GM12878 (cell line): ENCODE measurements around the gene SPATA46.

Experiments
- EZH2 ChIP-seq: IDR thresholded peaks from 2 replicates; pipeline ENCODE4 v1.6.1; 2012; ENCODE audit warnings: low read depth, mild to moderate bottlenecking, control low read depth, inconsistent platforms, low read length, borderline replicate concordance; ENCODE audit not compliant: control insufficient read depth
- KAT2A ChIP-seq: conservative IDR thresholded peaks from 2 replicates; pipeline ENCODE4 v1.6.1; 2011; ENCODE audit warnings: low read depth, low read length; ENCODE audit not compliant: control insufficient read depth
- KDM1A ChIP-seq: fragments of 200-600 bp; sonication (generic); IDR thresholded peaks from 2 replicates; pipeline ENCODE4 v1.6.1; 2016; ENCODE audit warnings: borderline replicate concordance
- NFIC ChIP-seq: IDR thresholded peaks from 2 replicates; pipeline ENCODE4 v1.6.1; 2012; ENCODE audit warnings: low read depth, mild to moderate bottlenecking, inconsistent platforms, low read length, moderate library complexity
- POLR2A ChIP-seq: IDR thresholded peaks from 2 replicates; pipeline ENCODE4 v1.6.1; 2011; ENCODE audit warnings: low read depth, mild to moderate bottlenecking, low read length
- TF ChIP-seq, protein P1 (sequence below), 3 experiments: IDR thresholded peaks in 2 of 3; conservative IDR thresholded peaks in 1 of 3; 2 replicates each; pipeline ENCODE4 v1.5.1; 2011; ENCODE audit warnings: low read depth in 3 of 3, low read length in 3 of 3, mild to moderate bottlenecking in 3 of 3, control low read depth in 2 of 3, moderate library complexity in 2 of 3, inconsistent platforms in 1 of 3, mixed read lengths in 1 of 3; ENCODE audit not compliant: control insufficient read depth in 2 of 3, insufficient read depth in 1 of 3; ENCODE audit errors: extremely low read depth in 1 of 3
- TF ChIP-seq, protein P2 (sequence below): IDR thresholded peaks from 2 replicates; pipeline ENCODE4 v1.6.1; 2012; ENCODE audit warnings: low read length, inconsistent platforms

DNA sequence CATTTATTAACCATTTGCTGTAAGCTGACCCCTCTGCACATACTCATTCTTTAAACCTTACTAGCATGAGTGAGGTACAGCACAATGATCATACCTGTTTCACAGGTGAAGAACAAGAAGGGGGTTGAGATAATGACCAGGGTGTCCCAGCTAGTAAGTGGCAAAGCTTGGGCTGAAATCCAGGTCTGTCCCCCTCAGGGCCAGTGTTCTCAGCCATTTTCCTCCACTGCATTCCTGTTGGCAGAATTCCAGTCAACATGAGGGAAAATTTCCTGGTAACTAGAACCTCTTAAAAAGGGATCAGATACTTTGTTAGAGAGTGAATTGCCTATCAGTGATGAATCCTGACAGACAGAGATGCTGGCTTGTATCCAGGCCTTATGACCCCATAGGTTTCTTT, 48.1 kb downstream of the SPATA46 start:
- TF ChIP-seq NFIC (no peak), KAT2A (no peak), EZH2 (no peak), POLR2A (no peak), KDM1A (no peak)
- TF ChIP-seq, protein P1, sequence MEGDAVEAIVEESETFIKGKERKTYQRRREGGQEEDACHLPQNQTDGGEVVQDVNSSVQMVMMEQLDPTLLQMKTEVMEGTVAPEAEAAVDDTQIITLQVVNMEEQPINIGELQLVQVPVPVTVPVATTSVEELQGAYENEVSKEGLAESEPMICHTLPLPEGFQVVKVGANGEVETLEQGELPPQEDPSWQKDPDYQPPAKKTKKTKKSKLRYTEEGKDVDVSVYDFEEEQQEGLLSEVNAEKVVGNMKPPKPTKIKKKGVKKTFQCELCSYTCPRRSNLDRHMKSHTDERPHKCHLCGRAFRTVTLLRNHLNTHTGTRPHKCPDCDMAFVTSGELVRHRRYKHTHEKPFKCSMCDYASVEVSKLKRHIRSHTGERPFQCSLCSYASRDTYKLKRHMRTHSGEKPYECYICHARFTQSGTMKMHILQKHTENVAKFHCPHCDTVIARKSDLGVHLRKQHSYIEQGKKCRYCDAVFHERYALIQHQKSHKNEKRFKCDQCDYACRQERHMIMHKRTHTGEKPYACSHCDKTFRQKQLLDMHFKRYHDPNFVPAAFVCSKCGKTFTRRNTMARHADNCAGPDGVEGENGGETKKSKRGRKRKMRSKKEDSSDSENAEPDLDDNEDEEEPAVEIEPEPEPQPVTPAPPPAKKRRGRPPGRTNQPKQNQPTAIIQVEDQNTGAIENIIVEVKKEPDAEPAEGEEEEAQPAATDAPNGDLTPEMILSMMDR (IDR thresholded peaks at IDR 0.05 in 2 of 3, conservative IDR thresholded peaks at IDR 0.05 in 1 of 3; ENCODE audit: control insufficient read depth in 2 of 3, extremely low read depth in 1 of 3, insufficient read depth in 1 of 3, low read depth in 3 of 3, low read length in 3 of 3): no peak
- TF ChIP-seq, protein P2, sequence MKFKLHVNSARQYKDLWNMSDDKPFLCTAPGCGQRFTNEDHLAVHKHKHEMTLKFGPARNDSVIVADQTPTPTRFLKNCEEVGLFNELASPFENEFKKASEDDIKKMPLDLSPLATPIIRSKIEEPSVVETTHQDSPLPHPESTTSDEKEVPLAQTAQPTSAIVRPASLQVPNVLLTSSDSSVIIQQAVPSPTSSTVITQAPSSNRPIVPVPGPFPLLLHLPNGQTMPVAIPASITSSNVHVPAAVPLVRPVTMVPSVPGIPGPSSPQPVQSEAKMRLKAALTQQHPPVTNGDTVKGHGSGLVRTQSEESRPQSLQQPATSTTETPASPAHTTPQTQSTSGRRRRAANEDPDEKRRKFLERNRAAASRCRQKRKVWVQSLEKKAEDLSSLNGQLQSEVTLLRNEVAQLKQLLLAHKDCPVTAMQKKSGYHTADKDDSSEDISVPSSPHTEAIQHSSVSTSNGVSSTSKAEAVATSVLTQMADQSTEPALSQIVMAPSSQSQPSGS: no peak
